ENCODE measurements around the gene PRKG1.
"Not testable (repeated sequence)": the region's sequence is repeated elsewhere in the genome, so short reads cannot be mapped to it uniquely, and the experiment has no call there.

Gene PRKG1

GRCh38 chr10:51427758-51428157 lies 353.5 kb downstream of the PRKG1 start:
- DNase-seq (ENCODE audit: low spot score): no peak

- no peak for DNase-seq (ENCODE audit: low spot score)
Measured at GRCh38 chr10:51430506-51430905, 356.2 kb downstream of the PRKG1 start.

- DNase-seq (ENCODE audit: low spot score): no peak
Measured at GRCh38 chr10:51433949-51434475, 359.7 kb downstream of the PRKG1 start.

GRCh38 chr10:51436805-51437204 lies 362.5 kb downstream of the PRKG1 start:
- DNase-seq (ENCODE audit: low spot score): no peak

- DNase-seq (ENCODE audit: low spot score): no peak
Measured at GRCh38 chr10:51439645-51440044, 365.4 kb downstream of the PRKG1 start.

GRCh38 chr10:51445588-51445987 lies 371.3 kb downstream of the PRKG1 start:
- DNase-seq (ENCODE audit: low spot score): no peak

GRCh38 chr10:51447119-51447518 lies 372.8 kb downstream of the PRKG1 start:
- DNase-seq (ENCODE audit: low spot score): no peak

GRCh38 chr10:51455762-51456161 lies 381.5 kb downstream of the PRKG1 start:
- not testable (repeated sequence) for DNase-seq (ENCODE audit: low spot score)

- DNase-seq (ENCODE audit: low spot score): no peak
Measured at GRCh38 chr10:51459476-51459875, 385.2 kb downstream of the PRKG1 start.

- no peak for DNase-seq (ENCODE audit: low spot score)
Measured at GRCh38 chr10:51462076-51462779, 387.9 kb downstream of the PRKG1 start.

GRCh38 chr10:51468424-51468823 lies 394.1 kb downstream of the PRKG1 start:
- DNase-seq (ENCODE audit: low spot score): no peak

- no peak for DNase-seq (ENCODE audit: low spot score)
Measured at GRCh38 chr10:51469686-51470085, 395.4 kb downstream of the PRKG1 start.

- DNase-seq (ENCODE audit: low spot score): no peak
Measured at GRCh38 chr10:51471271-51471670, 397.0 kb downstream of the PRKG1 start.

GRCh38 chr10:51472154-51472553 lies 397.9 kb downstream of the PRKG1 start:
- DNase-seq (ENCODE audit: low spot score): no peak

- no peak for DNase-seq (ENCODE audit: low spot score)
Measured at GRCh38 chr10:51479711-51480110, 405.4 kb downstream of the PRKG1 start.

- DNase-seq (ENCODE audit: low spot score): no peak
Measured at GRCh38 chr10:51485668-51486067, 411.4 kb downstream of the PRKG1 start.

- DNase-seq (ENCODE audit: low spot score): no peak
Measured at GRCh38 chr10:51487576-51487975, 413.3 kb downstream of the PRKG1 start.

- DNase-seq (ENCODE audit: low spot score): no peak
Measured at GRCh38 chr10:51488766-51489408, 414.6 kb downstream of the PRKG1 start.

GRCh38 chr10:51498424-51498823 lies 424.1 kb downstream of the PRKG1 start:
- DNase-seq (ENCODE audit: low spot score): no peak

- DNase-seq (ENCODE audit: low spot score): no peak
Measured at GRCh38 chr10:51501396-51501795, 427.1 kb downstream of the PRKG1 start.

GRCh38 chr10:51502124-51502523 lies 427.8 kb downstream of the PRKG1 start:
- DNase-seq (ENCODE audit: low spot score): no peak

GRCh38 chr10:51503378-51503777 lies 429.1 kb downstream of the PRKG1 start:
- DNase-seq (ENCODE audit: low spot score): no peak

- DNase-seq (ENCODE audit: low spot score): no peak
Measured at GRCh38 chr10:51507476-51507875, 433.2 kb downstream of the PRKG1 start.

- no peak for DNase-seq (ENCODE audit: low spot score)
Measured at GRCh38 chr10:51508156-51508555, 433.9 kb downstream of the PRKG1 start.

Measured in CD4-positive, alpha-beta T cell treated with Interleukin-2 at 100 ng/mL for 4 hours (primary cell).